GM10248 (cell line): ENCODE data around the gene WDR27.

Source experiments
- CTCF ChIA-PET: fragments of 300-600 bp; sonication (Branson Sonifier 250); formaldehyde crosslinking; extraction: SDS; loops from one replicate; lab custom pipeline; 2021; ENCODE audit warnings: antibody characterized with exemption; lab: Yijun Ruan, JAX
- POLR2A ChIA-PET: fragments of 350-650 bp; sonication (Branson Sonifier 250); formaldehyde crosslinking; extraction: SDS; loops from one replicate; lab custom pipeline; 2020; ENCODE audit warnings: antibody characterized with exemption; lab: Yijun Ruan, JAX
- DNase-seq: peaks from one replicate; pipeline ENCODE4 v3.0.0; 2012; ENCODE audit errors: extremely low spot score
- TF ChIP-seq, protein P1 (sequence below): IDR thresholded peaks from 2 replicates; pipeline ENCODE4 v1.5.1; 2012; ENCODE audit warnings: mild to moderate bottlenecking, low read depth; ENCODE audit errors: extremely low read depth, missing control alignments, control extremely low read depth

WDR27 gene

DNA sequence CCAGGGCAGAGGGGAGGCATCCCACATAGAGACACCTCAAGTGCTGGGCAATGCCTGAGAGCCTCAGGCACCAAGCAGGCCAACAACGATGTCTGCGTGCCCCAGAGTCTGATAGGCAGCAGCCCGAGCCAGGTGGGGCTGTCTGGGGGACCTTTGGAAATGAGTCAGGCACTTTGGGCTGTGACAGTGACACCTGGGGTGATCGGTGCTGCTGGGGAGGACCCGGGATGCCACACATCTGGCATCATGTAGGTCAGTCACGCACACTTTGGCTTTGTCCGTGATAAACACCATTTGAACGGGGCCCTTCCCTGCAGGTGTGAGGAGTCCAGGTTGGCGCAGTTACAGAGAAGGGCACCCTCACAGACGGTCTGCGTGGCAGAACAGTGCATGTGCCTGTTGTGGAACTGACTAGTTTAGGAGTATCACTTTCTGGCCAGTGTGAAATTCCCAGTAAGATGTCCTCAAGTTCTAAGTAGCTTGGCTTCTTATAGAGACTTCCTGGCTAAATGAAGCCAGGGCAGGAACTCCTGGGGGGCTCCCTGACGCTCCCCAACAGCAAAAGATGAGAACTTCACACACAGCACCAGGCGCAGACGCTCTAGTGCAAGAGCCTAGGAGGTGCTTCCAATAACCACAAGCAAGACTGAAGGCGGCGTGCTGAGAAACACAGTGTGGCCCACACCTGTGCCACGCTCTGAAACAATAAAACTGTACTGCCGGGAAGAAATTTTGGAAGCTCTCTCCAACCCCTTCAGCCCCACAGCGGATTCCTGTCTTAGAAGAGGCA, 134.7 kb downstream of the WDR27 start:
- DNase-seq = no peak
- ChIA-PET CTCF (interaction anchor here (1.3 kb wide), 1 partner anchor 18 kb away, joined by 5 read pairs; no protein-coding TSS in a partner anchor), POLR2A (no interaction called here)
- TF ChIP-seq, protein P1, sequence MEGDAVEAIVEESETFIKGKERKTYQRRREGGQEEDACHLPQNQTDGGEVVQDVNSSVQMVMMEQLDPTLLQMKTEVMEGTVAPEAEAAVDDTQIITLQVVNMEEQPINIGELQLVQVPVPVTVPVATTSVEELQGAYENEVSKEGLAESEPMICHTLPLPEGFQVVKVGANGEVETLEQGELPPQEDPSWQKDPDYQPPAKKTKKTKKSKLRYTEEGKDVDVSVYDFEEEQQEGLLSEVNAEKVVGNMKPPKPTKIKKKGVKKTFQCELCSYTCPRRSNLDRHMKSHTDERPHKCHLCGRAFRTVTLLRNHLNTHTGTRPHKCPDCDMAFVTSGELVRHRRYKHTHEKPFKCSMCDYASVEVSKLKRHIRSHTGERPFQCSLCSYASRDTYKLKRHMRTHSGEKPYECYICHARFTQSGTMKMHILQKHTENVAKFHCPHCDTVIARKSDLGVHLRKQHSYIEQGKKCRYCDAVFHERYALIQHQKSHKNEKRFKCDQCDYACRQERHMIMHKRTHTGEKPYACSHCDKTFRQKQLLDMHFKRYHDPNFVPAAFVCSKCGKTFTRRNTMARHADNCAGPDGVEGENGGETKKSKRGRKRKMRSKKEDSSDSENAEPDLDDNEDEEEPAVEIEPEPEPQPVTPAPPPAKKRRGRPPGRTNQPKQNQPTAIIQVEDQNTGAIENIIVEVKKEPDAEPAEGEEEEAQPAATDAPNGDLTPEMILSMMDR = no peak

DNA sequence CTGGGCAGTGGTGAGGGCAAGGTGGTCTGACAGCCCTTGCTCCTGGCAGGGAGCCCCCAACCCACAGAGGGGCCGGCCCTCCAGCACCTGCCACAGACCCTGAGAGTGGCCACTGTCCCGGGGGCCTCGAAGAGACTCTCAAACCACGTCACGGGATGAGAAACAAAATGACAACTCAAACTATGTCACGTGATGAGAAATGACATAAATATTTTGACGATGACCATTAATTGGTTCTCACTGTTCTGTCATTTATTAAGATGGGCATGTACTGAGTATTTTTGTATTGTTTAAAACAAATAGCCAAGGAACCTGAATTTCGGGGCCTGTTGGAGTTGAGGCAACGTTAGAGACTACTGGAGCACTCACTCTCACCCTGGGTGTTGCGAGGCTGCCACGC, 135.5 kb downstream of the WDR27 start:
- CTCF ChIA-PET = interaction anchor here (0.8 kb wide), 1 partner anchor 17 kb away, joined by 3 read pairs; no protein-coding TSS in a partner anchor

DNA sequence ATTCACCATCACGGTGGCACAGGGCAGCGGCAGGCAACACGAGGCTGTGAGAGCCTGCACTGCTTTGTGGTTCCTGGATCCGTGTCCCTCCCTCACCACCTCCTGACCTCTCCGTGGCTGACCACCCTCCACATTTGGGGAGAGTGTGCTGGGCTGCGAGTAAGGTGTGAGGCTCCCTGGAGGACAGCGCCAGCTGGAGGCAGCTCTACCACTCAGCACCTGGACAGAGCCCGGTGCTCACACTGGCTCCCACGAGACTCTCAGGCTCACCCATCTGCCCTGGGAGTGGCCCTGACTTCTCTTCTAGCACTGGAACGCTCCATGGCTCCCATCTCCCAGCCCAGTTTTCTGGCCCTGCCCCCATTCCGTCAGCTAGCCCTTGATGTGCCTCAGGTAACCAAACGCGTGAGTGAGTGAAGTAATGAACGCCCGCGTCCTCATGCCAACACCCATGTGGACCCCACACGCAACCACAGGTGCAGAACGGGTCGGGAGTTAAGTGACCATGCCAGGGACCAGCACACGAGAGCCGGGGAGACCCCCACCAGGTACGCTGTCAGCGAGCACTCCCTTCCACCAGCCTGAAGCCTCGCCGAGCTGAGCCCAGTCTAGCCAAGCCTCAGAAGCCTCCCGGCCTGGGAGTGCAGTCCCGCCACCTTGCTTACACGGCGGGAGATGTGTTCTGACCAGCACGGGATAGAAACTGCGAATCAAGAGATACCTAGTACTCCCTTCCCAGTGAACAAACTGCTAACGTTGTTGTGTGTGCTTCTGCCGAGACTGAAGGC, 137.2 kb downstream of the WDR27 start:
- POLR2A ChIA-PET = no interaction called here
- DNase-seq = no peak
- CTCF ChIA-PET = no interaction called here
- TF ChIP-seq, protein P1 = no peak

More for the DNA sequence above, 135.5 kb downstream of the WDR27 start:
- TF ChIP-seq, protein P1 = no peak
- POLR2A ChIA-PET = no interaction called here
- DNase-seq = no peak

DNA sequence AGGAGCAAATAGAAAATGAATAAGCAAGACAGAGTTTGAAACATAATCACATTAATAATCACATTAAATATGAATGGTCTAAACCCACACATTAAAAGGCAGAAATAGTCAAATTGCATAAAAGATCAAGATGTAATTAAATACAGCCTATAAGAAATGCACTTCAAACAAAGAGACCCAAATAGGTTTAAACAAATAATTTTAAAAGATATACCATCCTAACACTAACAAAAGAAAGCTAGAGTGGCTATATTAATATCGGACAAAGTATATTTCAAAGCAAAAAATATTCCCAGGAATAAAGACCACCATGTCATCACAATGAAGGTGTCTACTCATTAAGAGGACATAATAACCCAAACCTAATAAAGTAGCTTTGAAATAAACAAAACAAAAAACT, 140.2 kb downstream of the WDR27 start:
- POLR2A ChIA-PET = no interaction called here
- no peak for DNase-seq

DNA sequence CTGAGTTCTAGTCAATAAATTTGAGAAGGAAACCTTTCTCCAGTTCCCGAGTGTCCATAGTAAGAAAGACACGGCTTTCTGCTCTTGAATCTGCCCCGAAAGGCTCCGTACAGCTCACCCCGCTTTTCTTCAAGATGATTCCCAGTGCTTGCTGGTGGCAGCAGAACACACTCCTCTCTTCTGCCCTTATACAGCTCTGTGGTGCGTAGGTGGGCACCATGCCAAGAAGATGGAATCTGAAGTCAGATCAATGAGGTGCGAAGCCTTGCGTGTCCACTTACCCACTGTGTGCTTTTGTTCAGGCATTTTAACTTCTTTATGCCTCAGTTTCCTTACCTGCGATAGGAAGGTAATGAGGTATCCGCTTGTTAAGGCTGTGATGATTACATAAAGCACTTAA, 142.2 kb downstream of the WDR27 start:
- ChIA-PET POLR2A (no interaction called here), CTCF (no interaction called here)
- no peak for DNase-seq
- TF ChIP-seq, protein P1 = no peak

More for the DNA sequence above, 140.2 kb downstream of the WDR27 start:
- TF ChIP-seq, protein P1 = no peak
- CTCF ChIA-PET = interaction anchor here (1.0 kb wide), 1 partner anchor 10 kb away, joined by 3 read pairs; no protein-coding TSS in a partner anchor

DNA sequence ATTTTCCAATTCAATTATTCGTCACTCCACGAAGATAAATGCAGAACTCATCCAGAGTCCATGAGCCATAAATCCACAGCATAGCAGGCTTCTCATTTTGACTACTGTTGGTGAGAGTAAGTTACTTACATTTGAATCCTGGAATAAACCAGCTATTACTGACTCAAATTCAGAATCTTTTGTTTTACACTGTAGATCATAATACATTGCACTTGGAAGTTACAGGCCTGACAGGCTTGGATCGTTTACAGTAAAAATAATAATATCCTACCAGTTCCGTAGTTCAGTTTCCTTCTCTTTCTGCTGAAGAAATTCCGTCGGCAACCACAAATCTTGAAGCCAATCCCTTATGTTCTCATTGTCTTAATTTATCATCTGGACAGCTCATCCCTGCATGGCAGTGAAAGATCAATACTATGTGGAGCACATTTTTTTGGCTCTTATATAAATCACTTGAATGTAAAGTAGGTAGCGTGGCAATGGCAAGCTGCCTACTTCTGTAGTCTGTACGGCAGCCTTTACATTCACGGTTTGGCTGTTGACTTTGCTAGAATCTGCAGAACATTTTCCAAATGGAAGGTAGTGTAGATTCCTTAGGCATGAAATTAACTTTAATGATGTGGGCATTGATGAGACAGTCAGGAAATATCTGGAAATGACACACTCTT, 142.9 kb downstream of the WDR27 start:
- POLR2A ChIA-PET = no interaction called here
- TF ChIP-seq, protein P1 = no peak
- DNase-seq = no peak
- CTCF ChIA-PET = no interaction called here
